ENCODE data around the gene TMEM270.
"Not testable (repeated sequence)": the region's sequence is repeated elsewhere in the genome, so short reads cannot be mapped to it uniquely, and the experiment has no call there.

TMEM270 gene, protein sequence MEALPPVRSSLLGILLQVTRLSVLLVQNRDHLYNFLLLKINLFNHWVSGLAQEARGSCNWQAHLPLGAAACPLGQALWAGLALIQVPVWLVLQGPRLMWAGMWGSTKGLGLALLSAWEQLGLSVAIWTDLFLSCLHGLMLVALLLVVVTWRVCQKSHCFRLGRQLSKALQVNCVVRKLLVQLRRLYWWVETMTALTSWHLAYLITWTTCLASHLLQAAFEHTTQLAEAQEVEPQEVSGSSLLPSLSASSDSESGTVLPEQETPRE

DNA sequence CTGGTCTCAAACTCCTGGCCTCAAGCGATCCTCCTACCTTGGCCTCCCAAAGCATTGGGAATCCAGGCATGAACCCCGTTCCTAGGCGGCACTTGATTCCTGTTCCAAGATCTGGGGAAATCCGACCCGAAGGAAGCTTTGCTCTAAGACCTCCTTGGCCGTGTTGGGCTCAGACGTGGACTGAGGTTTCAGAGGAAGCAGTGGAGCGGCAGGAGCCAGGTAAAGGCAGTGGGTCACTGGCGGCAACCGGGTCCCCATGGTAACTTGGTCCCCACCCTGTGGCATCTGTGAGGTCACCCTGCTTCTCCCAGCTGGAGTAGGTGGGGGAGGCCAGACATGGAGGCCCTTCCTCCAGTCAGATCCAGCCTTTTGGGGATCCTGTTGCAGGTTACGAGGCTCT is at the start of gene TMEM270:
Gene TMEM270 (plus strand): TSS at position 301 of the 400 bp plus-strand sequence. CDS start 36 bp downstream, at position 337.
- H3K27ac Mint-ChIP-seq, result no peak within 1 kb of the TSS
- no peak within 1 kb of the TSS for H3K4me3 Mint-ChIP-seq
- peaks cover 13% of the 10 kb centered on the region for H3K27me3 Mint-ChIP-seq
- no peaks in the 10 kb centered on the region for H3K4me1 Mint-ChIP-seq
- no peaks in the 10 kb centered on the region for H3K9me3 Mint-ChIP-seq
- no peaks in the 10 kb centered on the region for H3K36me3 Mint-ChIP-seq (ENCODE audit: low read depth)
- ATAC-seq (no peak), DNase-seq (no peak)

DNA sequence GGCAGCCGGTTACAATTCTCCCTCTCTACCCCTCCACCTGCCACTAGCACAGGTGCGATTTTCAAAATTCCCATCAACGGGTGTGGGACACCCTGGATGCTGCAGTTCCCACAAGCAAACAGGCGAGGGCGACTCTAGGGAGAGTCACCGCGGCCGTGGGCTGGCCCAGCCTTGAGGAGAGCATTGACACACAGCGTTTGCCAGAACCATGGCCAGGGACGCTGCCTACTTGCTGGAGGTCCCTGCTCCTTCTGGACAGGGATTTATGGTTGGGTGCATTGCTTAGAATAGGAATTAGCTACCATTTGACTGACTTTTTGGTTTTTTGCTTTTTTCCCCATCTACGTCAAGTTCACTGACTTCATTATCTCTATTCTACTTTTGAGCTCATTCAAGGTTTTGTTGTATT is 49.2 kb upstream of the TMEM270 start:
- peaks cover 16% of the 10 kb centered on the region for H3K27me3 Mint-ChIP-seq
- H3K4me3 Mint-ChIP-seq, result no peak overlapping the region
- no peaks in the 10 kb centered on the region for H3K9me3 Mint-ChIP-seq
- H3K36me3 Mint-ChIP-seq (ENCODE audit: low read depth), result no peaks in the 10 kb centered on the region
- no peak overlapping the region for H3K27ac Mint-ChIP-seq
- H3K4me1 Mint-ChIP-seq, result no peaks in the 10 kb centered on the region
- DNase-seq (peak; percentile 69), ATAC-seq (peak; percentile 86)

DNA sequence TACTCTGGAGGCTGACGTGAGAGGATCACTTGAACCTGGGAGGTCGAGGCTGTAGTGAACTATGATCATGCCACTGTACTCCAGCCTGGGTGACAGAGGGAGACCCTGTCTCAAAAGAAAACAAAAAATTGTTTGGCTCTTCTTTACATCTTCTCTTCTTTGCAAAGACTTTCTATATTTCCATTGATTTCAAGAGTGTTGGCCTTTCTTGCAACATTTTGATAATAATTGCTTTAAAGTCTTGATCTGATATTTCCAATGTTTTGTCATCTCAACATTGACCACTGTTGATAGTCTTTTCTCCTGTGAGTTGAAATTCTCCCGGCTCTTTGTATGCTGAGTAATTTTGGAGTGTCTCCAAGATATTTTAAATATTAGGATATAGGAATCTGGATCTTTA is 48.0 kb upstream of the TMEM270 start:
- no peaks in the 10 kb centered on the region for H3K9me3 Mint-ChIP-seq
- no peaks in the 10 kb centered on the region for H3K36me3 Mint-ChIP-seq (ENCODE audit: low read depth)
- DNase-seq (no peak), ATAC-seq (no peak)
- no peak overlapping the region for H3K27ac Mint-ChIP-seq
- peaks cover 14% of the 10 kb centered on the region for H3K27me3 Mint-ChIP-seq
- no peak overlapping the region for H3K4me3 Mint-ChIP-seq
- H3K4me1 Mint-ChIP-seq, result no peaks in the 10 kb centered on the region

DNA sequence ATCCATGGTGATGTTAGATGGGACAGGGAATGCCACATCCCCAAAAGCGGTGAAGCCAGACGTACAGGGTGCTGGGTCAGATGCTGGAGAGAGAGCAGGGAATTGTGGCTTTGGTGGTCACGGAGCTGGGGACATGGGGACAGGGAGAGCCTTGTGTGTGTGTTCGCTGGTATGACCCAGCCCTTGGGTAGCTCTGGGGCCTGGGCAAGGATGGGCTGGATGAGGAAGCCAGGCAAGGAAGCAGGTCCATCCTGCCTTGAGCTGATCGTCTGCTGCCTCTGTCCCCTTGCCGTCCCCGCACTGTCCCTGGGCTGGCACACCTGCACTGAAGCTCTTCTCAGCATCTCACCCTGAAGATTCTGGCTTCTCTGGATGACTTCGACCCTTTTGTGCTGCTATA is 45.5 kb upstream of the TMEM270 start:
- H3K27ac Mint-ChIP-seq, result no peak overlapping the region
- H3K9me3 Mint-ChIP-seq, result no peaks in the 10 kb centered on the region
- ATAC-seq (no peak), DNase-seq (no peak)
- no peaks in the 10 kb centered on the region for H3K4me1 Mint-ChIP-seq
- no peaks in the 10 kb centered on the region for H3K36me3 Mint-ChIP-seq (ENCODE audit: low read depth)
- no peak overlapping the region for H3K4me3 Mint-ChIP-seq
- peaks cover 14% of the 10 kb centered on the region for H3K27me3 Mint-ChIP-seq

DNA sequence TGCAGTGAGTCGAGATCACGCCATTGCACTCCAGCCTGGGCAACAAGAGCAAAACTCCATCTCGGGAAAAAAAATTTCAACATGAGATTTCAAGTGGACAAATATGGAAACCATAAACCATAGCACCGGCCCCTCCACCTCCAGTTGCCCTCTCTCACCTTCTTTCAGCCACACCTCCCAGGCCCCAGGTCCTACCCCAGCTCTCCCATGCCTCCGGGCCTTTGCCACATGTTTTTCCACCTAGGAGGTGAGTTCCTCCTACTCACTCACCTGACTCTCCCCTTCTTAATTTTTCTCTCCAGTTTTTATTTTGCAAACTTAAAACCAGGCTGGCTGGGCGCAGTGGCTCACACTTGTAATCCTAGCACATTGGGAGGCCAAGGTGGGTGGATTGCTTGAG is 43.8 kb upstream of the TMEM270 start:
- Mint-ChIP-seq H3K4me3 (no peak overlapping the region), H3K4me1 (no peaks in the 10 kb centered on the region), H3K36me3 (ENCODE audit: low read depth) (no peaks in the 10 kb centered on the region), H3K9me3 (no peaks in the 10 kb centered on the region), H3K27ac (no peak overlapping the region), H3K27me3 (peaks cover 11% of the 10 kb centered on the region)
- DNase-seq, result no peak
- ATAC-seq, result no peak

DNA sequence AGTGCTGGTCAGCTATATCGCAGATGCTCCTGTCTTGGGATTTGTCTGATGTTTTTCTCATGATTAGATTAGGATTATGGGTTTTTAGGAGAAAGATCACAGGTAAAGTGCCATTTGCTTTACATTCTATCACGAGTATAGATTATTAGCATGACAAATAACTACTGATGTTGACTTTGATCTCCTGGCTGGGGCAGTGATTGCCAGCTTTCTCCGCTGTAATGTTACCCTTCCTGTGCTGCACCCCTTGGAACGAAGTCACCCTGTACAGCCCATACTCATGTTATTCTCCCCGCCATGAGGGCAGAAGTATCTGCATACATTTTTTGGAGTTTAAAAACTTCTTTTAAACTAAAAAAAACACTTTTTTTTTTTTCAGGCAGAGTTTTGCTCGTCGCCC is 40.9 kb upstream of the TMEM270 start:
- Mint-ChIP-seq H3K27me3 (peaks cover 7% of the 10 kb centered on the region), H3K36me3 (ENCODE audit: low read depth) (no peaks in the 10 kb centered on the region), H3K9me3 (no peaks in the 10 kb centered on the region), H3K4me3 (no peak overlapping the region), H3K4me1 (no peaks in the 10 kb centered on the region), H3K27ac (no peak overlapping the region)
- ATAC-seq (no peak), DNase-seq (no peak)

DNA sequence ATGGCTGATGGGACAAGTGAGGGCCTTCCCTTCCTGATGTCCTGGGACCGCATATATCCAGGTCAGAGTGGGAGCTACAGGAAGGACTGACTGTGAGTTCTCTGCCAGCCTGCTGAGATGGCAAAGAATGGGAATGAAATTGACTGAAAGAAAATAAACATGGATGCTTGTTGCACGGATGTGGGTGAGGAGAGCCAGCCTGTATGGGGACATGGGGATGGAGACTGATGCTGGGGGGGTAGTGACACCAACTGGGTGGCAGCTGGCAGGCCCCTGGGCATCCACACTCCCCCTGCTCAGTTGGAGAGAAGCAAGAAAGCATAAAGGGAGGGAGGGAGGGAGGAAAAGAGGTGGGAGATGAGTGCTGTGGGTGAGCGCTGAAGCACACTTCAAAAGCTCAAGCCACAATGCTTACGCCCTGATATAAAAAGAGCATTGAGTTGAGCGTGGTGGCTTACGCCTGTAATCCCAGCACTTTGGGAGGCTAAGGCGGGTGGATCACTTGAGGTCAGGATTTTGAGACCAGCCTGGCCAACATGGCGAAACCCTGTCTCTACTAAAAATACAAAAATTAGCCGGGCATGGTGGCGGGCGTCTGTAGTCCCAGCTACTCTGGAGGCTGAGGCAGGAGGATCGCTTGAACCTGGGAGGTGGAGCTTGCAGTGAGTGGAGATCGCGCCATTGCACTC is 39.2 kb upstream of the TMEM270 start:
- not testable (repeated sequence) for H3K27ac Mint-ChIP-seq; H3K36me3 Mint-ChIP-seq (ENCODE audit: low read depth); H3K27me3 Mint-ChIP-seq

DNA sequence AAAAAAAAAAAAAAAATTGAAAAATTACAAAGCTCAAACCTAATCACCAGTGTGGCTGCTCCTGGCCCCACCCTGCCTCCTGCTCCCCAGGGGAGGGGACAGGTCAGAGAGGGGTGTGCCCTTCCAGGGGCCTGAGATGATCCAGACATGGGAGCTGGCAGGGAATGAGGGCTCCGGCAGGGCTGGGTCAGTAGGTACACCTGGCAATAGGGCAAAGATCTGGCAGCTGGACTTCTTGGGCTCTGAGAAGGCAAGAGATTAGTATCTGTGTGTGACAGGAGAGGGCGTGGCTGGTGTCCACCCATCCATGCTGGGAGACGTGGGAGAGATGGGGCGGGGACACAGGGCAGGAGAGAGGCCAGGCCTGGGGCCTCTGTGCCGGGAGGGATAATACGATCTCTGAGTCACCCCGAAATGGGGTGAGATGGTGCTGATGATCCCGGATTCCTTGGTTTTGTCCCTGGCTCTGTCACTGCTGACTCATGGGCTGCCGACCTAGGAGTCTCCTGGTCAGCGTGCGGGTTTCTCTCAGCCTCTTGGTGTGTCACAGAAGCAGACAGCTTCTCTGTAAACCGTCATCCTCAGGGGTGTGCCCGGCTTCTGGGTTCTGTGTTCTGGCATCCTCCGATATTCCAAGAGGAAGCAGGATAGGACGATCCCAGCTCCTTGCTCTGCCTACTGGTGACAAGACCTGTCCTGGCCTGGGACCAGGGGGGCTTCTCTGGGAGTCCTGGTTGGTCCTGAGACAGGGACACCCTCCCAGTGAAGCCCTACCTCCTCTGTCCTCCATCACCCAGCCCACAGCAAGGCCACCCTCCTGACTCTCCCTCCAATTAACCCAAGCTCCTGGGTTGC is 38.4 kb upstream of the TMEM270 start:
- no peaks in the 10 kb centered on the region for H3K36me3 Mint-ChIP-seq (ENCODE audit: low read depth)
- no peak overlapping the region for H3K4me3 Mint-ChIP-seq
- H3K27me3 Mint-ChIP-seq, result peaks cover 8% of the 10 kb centered on the region
- no peaks in the 10 kb centered on the region for H3K9me3 Mint-ChIP-seq
- peaks cover 11% of the 10 kb centered on the region for H3K4me1 Mint-ChIP-seq
- ATAC-seq, result no peak
- no peak overlapping the region for H3K27ac Mint-ChIP-seq
- DNase-seq, result no peak

More for the DNA sequence above, 39.2 kb upstream of the TMEM270 start:
- not testable (repeated sequence) for ATAC-seq, H3K4me3 Mint-ChIP-seq, H3K4me1 Mint-ChIP-seq, H3K9me3 Mint-ChIP-seq, DNase-seq

DNA sequence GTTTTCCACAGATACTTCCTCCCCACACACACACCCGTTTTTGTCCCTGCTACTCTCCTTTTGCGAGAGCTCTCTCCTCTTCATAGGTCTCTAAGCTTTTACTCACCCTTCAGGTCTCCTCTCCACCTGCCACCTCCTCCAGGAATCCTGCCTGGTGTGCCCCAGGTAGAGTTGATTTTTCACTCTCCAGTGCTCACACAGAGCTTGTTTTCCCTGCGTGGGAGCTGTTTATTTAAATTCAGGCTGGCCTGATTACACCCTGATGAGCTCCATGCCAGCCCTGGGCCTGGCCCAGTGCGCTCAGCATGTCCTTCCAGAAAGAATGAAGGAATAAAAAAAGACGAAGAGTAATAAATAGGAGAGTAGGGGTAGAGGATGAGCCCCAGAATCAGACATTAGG is 37.7 kb upstream of the TMEM270 start:
- H3K4me3 Mint-ChIP-seq, result no peak overlapping the region
- no peak for DNase-seq
- no peaks in the 10 kb centered on the region for H3K9me3 Mint-ChIP-seq
- peaks cover 8% of the 10 kb centered on the region for H3K27me3 Mint-ChIP-seq
- H3K27ac Mint-ChIP-seq, result no peak overlapping the region
- peaks cover 16% of the 10 kb centered on the region for H3K4me1 Mint-ChIP-seq
- ATAC-seq, result no peak
- H3K36me3 Mint-ChIP-seq (ENCODE audit: low read depth), result no peaks in the 10 kb centered on the region

DNA sequence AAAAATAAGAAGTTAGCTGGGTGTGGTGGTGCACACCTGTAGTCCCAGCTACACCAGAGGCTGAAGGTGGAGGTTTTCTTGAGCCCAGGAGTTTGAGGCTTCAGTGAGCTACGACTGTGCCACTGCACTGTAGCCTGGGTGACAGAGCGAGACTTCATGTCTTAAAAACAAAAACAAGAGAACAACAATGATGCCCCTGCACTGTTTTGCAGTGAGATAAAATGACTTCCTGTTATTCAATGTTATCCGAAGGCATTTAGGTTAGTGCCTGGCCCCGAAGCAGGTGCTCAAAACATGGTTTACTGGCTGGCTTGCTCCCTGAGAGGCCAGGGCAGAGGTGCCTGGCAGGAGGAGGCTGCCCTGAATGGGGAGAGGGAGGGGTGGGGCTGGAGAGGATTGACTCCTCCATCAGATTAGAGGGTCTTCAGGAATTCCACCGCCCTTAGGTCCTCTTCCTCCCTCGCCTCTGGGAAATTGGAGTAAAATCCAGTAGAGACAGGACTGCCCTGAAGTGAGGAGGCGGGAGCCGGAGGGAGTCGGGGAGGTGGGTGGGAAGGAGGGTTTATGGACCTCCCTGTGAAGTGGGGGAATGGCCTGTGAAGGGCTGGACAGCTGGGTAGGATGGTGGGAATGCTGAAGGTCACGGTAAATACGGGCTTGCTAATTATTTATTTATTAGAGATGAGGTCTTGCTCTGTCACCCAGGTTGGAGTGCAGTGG is 36.9 kb upstream of the TMEM270 start:
- H3K4me3 Mint-ChIP-seq, result no peak overlapping the region
- ATAC-seq, result no peak
- H3K36me3 Mint-ChIP-seq (ENCODE audit: low read depth), result no peaks in the 10 kb centered on the region
- DNase-seq, result no peak
- peaks cover 8% of the 10 kb centered on the region for H3K27me3 Mint-ChIP-seq
- H3K9me3 Mint-ChIP-seq, result no peaks in the 10 kb centered on the region
- peaks cover 23% of the 10 kb centered on the region for H3K4me1 Mint-ChIP-seq
- no peak overlapping the region for H3K27ac Mint-ChIP-seq

DNA sequence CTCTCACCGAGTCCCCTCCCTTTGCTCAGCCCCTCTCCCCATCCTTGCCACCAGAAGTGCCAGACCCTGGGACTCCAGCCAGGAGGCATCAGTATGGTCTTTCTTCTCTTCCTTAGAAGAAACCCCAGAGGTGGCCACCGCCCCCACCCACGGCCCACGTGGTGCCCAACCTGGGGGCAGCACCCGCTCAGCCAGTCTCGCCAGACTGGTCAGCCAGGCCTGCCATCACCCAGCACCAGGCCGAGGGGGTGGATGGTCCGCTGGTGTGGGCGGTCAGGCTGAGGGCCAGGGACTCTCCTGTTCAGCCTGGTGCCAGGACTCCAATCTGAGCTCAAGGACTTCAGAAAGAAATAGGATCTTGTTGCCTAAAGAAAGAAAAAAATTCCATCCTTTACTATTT is 36.0 kb upstream of the TMEM270 start:
- H3K27me3 Mint-ChIP-seq, result peaks cover 10% of the 10 kb centered on the region
- DNase-seq (no peak), ATAC-seq (no peak)
- no peaks in the 10 kb centered on the region for H3K9me3 Mint-ChIP-seq
- H3K27ac Mint-ChIP-seq, result no peak overlapping the region
- no peaks in the 10 kb centered on the region for H3K36me3 Mint-ChIP-seq (ENCODE audit: low read depth)
- no peak overlapping the region for H3K4me3 Mint-ChIP-seq
- H3K4me1 Mint-ChIP-seq, result peaks cover 27% of the 10 kb centered on the region

DNA sequence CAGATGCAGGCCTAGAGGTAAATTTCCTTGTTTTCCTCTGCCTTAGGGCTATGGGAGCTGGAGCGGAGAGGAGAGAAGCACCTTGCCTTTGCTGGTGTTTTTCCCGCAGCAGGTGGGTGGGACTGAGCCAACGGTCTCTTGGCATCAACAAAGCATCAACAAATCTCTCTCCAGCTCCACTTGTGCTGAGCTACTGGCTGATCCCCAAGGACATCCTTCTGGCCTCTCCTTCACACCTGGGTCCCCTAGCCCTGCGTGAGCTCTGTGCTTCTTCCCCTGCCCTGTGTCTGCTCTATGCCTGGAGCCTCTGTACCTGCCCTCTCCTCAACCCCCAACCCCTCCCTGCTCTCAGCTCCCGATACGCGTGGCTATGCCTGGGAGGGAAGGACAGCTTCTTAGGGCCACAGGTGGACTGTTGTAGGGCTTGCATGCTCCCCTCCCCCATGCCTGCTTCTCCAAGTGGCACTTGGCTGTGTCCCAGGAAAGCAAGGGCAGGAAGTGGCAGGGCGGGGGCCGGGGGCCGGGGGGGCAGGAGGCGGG is 33.3 kb upstream of the TMEM270 start:
- ATAC-seq (no peak), DNase-seq (no peak)
- Mint-ChIP-seq H3K4me3 (no peak overlapping the region), H3K27ac (no peak overlapping the region), H3K9me3 (no peaks in the 10 kb centered on the region), H3K4me1 (peaks cover 27% of the 10 kb centered on the region), H3K27me3 (peaks cover 10% of the 10 kb centered on the region), H3K36me3 (ENCODE audit: low read depth) (no peaks in the 10 kb centered on the region)

DNA sequence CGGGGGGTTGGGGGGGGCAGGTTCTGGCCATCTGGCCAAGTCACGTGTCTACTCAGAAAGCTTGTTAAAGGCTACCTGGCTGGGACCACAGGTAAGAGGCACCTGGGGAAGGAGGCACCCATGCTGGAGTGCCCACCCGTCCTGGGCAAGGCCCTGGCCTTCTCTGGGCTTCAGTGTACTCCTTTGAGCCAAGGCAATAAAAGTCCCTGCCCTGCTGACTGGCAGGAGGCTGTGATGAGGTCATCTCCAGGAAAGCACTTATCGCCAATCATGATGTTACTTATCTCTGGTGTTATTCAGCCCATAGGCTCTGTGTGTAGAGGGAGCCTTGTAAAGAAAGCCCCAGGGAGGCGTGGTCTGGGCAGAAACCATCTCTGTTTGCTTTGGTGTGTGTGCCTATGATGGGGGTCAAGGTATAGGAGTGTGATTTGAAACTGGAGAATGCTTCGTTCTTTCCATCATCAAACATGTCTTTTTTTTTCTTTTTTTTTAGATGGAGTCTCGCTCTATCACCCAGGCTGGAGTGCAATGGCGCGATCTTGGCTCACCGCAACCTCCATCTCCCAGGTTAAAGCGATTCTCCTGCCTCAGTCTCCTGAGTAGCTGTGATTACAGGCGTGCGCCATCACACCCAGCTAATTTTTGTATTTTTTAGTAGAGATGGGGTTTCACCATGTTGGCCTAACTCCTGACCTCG is 32.7 kb upstream of the TMEM270 start:
- Mint-ChIP-seq H3K27me3 (peaks cover 8% of the 10 kb centered on the region), H3K4me3 (no peak overlapping the region), H3K4me1 (peaks cover 27% of the 10 kb centered on the region), H3K9me3 (no peaks in the 10 kb centered on the region), H3K27ac (no peak overlapping the region), H3K36me3 (ENCODE audit: low read depth) (no peaks in the 10 kb centered on the region)
- DNase-seq, result peak; percentile 23
- peak; percentile 84 for ATAC-seq

DNA sequence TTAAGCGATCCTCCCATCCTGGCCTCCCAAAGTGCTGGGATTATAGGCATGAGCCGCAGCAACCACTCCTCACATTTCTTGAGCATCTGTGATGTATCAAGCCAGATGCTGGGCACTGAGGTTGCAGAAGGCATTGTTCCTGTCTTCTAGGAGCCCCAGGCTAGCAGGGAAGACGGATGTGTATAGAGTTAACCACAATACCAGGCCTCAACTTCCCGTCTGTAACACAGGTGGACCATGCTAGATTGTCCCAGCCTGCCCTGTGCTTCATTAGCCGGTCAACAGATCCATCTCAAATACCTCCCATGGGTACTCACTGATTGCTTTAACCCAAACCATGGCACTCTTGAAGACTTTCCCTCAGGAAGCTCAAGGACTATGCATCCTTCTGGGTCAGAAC is 32.0 kb upstream of the TMEM270 start:
- no peaks in the 10 kb centered on the region for H3K9me3 Mint-ChIP-seq
- ATAC-seq (no peak), DNase-seq (no peak)
- peaks cover 6% of the 10 kb centered on the region for H3K27me3 Mint-ChIP-seq
- H3K27ac Mint-ChIP-seq, result no peak overlapping the region
- H3K4me1 Mint-ChIP-seq, result peaks cover 27% of the 10 kb centered on the region
- H3K4me3 Mint-ChIP-seq, result no peak overlapping the region
- no peaks in the 10 kb centered on the region for H3K36me3 Mint-ChIP-seq (ENCODE audit: low read depth)
